GM18868 (cell line): ENCODE results near the gene IL36B.
A peak's percentile ranks its signal among the peaks of the same experiment; 100 is the strongest.
"Not testable (repeated sequence)": the region's sequence is repeated elsewhere in the genome, so short reads cannot be mapped to it uniquely, and the experiment has no call there.

ENCODE experiments used
- ATAC-seq: cut with Tn5 transposase; IDR thresholded peaks from one replicate; pipeline ENCODE4 v1.9.1; 2021; ENCODE audit warnings: mild to moderate bottlenecking, moderate library complexity; ENCODE audit not compliant: unreplicated experiment

The IL36B gene

GRCh38 chr2:113052396-113052917 lies at the start of gene IL36B:
TSS of gene IL36B (minus strand) at chr2:113052867.
- ATAC-seq, result no peak

- no peak for ATAC-seq
Measured at GRCh38 chr2:113102133-113102532, 49.5 kb upstream of the IL36B start.

- no peak for ATAC-seq
Measured at GRCh38 chr2:113098532-113098931, 45.9 kb upstream of the IL36B start.

GRCh38 chr2:113098041-113098440 lies 45.4 kb upstream of the IL36B start:
- no peak for ATAC-seq

- not testable (repeated sequence) for ATAC-seq
Measured at GRCh38 chr2:113096842-113097618, 44.4 kb upstream of the IL36B start.

GRCh38 chr2:113096306-113096705 lies 43.6 kb upstream of the IL36B start:
- ATAC-seq, result not testable (repeated sequence)

- ATAC-seq, result no peak
Measured at GRCh38 chr2:113093613-113093977, 40.9 kb upstream of the IL36B start.

- no peak for ATAC-seq
Measured at GRCh38 chr2:113092864-113093612, 40.4 kb upstream of the IL36B start.

- ATAC-seq, result no peak
Measured at GRCh38 chr2:113091231-113091896, 38.7 kb upstream of the IL36B start.

GRCh38 chr2:113089916-113090315 lies 37.2 kb upstream of the IL36B start:
- ATAC-seq, result no peak

- no peak for ATAC-seq
Measured at GRCh38 chr2:113088213-113088992, 35.7 kb upstream of the IL36B start.

GRCh38 chr2:113085542-113085941 lies 32.9 kb upstream of the IL36B start:
- ATAC-seq, result no peak

- ATAC-seq, result no peak
Measured at GRCh38 chr2:113084249-113085000, 31.8 kb upstream of the IL36B start.

- ATAC-seq, result no peak
Measured at GRCh38 chr2:113083296-113083695, 30.6 kb upstream of the IL36B start.

- no peak for ATAC-seq
Measured at GRCh38 chr2:113081488-113082210, 29.0 kb upstream of the IL36B start.

- ATAC-seq, result peak; percentile 46
Measured at GRCh38 chr2:113080134-113080533, 27.5 kb upstream of the IL36B start.

GRCh38 chr2:113079131-113079530 lies 26.5 kb upstream of the IL36B start:
- no peak for ATAC-seq

GRCh38 chr2:113078350-113078839 lies 25.7 kb upstream of the IL36B start:
- no peak for ATAC-seq

- no peak for ATAC-seq
Measured at GRCh38 chr2:113077921-113078320, 25.3 kb upstream of the IL36B start.
